Esophagus squamous epithelium (tissue), 4 donors: ENCODE measurements around the gene TAF4B.

ENCODE experiments used
- POLR2A ChIP-seq, 4 donors: fragments of 450-650 bp; IDR thresholded peaks; one replicate each; pipeline ENCODE4 v1.6.1; 2017; ENCODE audit warnings: antibody characterized with exemption in 4 of 4, mild to moderate bottlenecking in 4 of 4, moderate library complexity in 3 of 4
- TF ChIP-seq, protein P1 (sequence below), 6 experiments: fragments of 450-650 bp in 4 of 6; fragments of 200-600 bp in 2 of 6; sonication (generic) in 2 of 6; IDR thresholded peaks; one replicate each; pipeline ENCODE4 v1.5.1; 2016 to 2019; ENCODE audit warnings: antibody characterized with exemption in 6 of 6, mild to moderate bottlenecking in 4 of 6, moderate library complexity in 4 of 6

DNA sequence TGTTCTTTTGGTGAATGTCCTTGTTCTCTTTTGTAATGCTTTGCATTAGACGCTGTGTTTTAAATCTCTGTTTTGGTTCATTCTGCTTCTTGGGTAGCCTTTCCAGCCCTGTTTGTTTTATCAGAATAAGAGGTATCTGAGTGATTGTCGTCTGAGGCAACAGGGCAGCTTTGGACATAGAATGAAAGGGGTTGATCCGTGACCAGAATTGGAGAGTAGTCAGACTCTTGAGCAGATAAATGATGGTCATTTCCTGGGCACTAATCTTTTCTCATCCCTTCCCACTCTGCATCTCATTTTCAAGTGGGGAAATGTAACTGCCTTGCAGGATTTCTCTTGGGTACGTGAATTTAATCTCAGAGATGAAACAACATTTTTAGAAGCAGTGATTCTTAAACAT is 61.4 kb downstream of the TAF4B start:
- TF ChIP-seq, protein P1, sequence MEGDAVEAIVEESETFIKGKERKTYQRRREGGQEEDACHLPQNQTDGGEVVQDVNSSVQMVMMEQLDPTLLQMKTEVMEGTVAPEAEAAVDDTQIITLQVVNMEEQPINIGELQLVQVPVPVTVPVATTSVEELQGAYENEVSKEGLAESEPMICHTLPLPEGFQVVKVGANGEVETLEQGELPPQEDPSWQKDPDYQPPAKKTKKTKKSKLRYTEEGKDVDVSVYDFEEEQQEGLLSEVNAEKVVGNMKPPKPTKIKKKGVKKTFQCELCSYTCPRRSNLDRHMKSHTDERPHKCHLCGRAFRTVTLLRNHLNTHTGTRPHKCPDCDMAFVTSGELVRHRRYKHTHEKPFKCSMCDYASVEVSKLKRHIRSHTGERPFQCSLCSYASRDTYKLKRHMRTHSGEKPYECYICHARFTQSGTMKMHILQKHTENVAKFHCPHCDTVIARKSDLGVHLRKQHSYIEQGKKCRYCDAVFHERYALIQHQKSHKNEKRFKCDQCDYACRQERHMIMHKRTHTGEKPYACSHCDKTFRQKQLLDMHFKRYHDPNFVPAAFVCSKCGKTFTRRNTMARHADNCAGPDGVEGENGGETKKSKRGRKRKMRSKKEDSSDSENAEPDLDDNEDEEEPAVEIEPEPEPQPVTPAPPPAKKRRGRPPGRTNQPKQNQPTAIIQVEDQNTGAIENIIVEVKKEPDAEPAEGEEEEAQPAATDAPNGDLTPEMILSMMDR (IDR thresholded peaks at IDR 0.05), result no peak
- TF ChIP-seq POLR2A (IDR thresholded peaks at IDR 0.05), result no peak
